GM18873 (cell line): Measurements from ENCODE around the gene SIMC1.
"Not testable (repeated sequence)": the region's sequence is repeated elsewhere in the genome, so short reads cannot be mapped to it uniquely, and the experiment has no call there.

Experiments used
- ATAC-seq: cut with Tn5 transposase; IDR thresholded peaks from one replicate; pipeline ENCODE4 v1.9.1; 2021; ENCODE audit warnings: mild to moderate bottlenecking, moderate library complexity, moderate number of reproducible peaks; ENCODE audit not compliant: unreplicated experiment, low FRiP score

SIMC1 gene

DNA sequence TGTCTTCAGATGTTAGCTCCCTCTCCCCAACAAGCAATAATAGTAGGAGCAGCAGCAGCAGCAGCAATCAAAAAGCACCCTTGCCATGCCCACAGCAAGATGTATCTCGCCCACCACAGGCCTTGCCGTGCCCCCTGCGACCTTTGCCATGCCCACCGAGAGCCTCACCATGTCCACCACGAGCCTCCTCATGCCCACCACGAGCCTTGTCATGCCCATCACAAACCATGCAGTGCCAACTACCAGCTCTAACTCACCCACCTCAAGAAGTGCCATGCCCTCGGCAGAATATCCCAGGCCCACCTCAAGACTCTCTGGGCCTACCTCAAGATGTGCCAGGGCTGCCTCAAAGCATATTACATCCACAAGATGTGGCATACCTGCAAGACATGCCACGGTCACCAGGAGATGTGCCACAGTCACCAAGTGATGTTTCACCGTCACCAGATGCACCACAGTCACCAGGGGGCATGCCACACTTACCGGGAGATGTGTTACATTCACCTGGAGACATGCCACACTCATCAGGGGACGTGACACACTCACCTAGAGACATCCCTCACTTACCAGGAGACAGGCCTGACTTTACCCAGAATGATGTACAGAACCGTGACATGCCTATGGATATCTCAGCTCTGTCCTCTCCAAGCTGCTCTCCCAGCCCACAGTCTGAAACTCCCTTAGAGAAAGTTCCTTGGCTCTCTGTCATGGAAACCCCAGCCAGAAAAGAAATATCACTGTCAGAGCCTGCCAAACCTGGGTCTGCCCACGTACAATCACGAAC is 52.0 kb downstream of the SIMC1 start:
- not testable (repeated sequence) for ATAC-seq

DNA sequence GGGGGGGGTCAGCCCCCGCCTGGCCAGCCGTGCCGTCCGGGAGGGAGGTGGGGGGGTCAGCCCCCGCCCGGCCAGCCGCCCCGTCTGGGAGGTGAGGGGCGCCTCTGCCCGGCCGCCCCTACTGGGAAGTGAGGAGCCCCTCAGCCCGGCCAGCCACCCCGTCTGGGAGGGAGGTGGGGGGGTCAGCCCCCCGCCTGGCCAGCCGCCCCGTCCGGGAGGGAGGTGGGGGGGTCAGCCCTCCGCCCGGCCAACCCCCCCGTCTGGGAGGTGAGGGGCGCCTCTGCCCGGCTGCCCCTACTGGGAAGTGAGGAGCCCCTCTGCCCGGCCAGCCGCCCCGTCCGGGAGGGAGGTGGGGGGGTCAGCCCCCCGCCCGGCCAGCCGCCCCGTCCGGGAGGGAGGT is 67.1 kb downstream of the SIMC1 start:
- not testable (repeated sequence) for ATAC-seq

DNA sequence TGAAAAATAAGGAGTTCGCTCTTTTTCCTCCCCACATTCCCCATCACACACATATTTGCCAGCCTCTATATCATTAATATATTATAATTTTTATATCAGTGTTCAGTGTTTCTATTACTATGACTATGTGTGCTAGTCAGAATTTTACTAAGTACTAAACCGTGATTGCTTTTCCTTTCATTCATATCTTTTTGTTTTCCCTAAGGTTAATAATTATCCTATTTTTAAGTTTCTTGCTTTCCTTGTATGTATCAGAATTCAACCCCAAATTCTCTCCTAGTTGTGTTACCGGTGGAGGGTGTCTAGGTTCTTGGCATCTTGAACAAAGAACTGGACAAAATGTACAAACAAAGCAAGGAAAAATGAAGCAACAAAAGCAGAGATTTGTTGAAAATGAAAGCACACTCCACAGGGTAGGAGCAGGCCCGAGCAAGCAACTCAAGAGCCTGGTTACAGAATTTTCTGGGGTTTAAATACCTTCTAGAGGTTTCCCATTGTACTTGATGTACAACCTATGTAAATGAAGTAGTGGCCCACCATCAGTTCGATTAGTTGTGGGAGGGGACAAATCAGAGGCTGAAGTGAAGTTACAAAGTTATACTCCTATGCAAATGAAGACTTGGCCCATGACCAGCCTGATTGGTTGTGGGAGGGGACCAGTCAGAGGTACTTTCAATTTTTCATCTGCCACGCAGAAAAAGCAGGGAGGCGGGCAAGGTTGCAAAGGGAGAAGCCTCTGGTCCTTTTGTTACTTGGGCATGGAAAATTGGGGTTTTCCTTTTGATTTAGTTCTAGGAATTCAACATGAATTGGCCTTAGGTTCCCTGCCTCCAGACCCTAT is 79.5 kb downstream of the SIMC1 start:
- ATAC-seq, result no peak

DNA sequence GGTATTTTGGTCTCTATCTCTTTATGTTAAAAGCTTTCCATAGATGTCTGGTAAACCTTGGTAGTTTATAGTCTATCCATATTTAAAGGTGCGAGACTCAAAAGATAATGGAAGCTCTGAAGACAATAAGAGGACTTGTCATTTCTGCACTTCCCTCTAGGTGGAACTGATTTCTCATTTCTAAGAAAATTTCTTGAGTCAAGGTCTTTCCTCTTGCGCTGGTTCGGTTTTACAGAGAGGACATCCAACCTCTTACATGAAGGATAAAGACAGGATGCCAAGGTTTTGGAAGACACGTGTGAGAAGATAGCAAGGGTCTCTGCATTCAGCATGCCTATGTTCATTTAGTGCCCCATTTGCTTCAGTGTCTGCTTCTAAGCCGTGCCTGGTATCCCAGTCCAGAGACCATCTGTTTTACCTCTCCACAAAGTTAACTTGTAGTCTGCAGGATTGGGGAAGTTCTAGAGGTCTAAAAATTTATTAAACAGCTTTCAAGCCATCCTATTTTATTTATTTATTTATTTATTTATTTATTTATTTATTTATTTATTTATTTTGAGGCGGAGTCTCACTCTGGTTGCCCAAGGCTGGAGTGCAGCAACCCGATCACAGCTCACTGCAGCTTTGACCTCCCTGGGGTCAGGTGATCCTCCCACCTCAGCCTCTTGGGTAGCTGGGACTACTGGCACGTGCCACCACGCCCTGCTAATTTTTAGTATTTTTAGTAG is 81.8 kb downstream of the SIMC1 start:
- no peak for ATAC-seq

DNA sequence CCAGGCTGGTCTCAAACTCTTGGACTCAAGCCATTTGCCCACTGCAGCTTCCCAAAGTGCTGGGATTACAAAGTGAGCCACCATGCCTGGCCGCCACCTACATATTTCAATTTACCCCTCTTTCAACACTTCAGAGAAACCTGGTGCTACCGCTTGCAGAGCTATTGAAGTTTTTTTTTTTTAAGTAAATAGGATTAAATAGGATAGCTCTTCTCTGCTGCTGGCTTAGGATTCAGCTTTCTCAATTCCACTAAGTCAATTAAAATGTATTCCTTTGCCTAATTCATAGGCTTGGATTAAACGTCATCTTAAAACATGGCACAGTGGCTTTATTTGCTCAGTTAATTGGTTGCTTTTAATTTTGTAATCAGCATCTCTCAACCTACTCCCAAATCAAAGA is 82.4 kb downstream of the SIMC1 start:
- ATAC-seq, result no peak

DNA sequence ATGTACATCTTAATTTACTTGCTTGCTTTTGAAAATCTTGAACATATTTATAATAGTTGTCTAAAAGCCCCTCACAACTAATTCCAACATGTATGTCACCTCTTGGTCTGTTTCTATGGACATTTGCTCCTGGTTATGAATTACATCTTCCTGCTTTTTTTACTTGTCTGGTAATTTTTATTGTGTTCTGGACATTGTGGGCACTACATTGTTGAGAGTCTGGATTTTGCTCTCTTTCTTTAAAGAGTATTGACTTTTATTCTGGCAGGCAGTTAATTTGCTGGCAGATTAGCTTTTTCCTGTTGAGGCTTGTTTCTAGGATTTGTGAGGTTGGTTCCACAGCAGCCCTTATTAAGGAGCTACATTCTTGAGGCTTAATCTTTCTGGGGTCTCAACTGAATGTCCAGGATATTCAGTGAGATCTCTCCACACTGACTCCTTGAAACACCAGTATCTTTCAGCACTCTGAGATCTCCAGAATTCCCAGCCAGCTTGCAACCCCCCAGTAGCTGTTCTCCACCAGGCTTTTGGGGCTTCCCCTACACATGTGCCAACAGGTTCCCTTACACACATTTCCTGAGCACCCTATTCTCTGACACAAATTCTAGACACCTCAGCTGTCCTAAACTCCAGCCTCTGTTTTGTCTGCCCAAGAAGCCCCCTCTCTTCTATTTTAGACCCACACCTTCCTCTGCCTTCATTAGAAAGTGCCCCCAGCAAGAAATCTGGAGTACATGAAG is 96.0 kb downstream of the SIMC1 start:
- no peak for ATAC-seq

DNA sequence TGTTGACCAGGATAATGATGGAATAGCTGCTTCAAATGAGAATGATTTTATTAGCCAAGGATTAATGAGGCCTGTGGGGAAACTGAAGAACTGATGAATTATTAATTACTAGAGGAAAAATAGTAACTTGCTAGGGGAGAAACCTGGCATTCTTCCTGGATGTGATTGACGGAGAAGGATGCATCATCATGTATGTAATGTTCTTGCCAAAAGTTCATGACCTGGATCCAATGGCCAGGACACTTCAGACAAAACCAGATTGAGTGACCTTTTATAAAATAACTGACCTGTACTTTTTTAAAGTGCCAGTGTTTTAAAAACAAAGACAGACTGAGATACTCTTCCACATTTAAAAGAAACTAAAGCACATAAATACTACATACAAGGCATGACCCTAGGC is 99.7 kb downstream of the SIMC1 start:
- no peak for ATAC-seq

DNA sequence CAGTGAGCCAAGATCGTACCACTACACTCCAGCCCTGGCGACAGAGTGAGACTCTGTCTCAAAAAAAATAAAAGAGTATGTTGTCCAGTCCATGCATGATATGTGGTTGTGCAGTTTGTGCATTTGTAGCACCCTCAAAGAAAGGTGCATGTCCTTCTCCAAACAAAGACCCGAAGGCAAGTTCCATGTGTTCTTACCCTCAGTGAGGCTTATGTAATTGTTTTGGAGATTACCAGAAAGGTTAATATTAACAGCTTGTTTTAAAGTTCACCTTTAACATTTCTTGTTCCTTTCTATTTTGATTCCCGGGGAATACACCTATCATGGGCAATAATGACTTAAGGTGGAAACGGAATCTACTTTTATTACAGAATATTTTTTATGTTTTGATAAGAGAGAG is 101.1 kb downstream of the SIMC1 start:
- no peak for ATAC-seq

DNA sequence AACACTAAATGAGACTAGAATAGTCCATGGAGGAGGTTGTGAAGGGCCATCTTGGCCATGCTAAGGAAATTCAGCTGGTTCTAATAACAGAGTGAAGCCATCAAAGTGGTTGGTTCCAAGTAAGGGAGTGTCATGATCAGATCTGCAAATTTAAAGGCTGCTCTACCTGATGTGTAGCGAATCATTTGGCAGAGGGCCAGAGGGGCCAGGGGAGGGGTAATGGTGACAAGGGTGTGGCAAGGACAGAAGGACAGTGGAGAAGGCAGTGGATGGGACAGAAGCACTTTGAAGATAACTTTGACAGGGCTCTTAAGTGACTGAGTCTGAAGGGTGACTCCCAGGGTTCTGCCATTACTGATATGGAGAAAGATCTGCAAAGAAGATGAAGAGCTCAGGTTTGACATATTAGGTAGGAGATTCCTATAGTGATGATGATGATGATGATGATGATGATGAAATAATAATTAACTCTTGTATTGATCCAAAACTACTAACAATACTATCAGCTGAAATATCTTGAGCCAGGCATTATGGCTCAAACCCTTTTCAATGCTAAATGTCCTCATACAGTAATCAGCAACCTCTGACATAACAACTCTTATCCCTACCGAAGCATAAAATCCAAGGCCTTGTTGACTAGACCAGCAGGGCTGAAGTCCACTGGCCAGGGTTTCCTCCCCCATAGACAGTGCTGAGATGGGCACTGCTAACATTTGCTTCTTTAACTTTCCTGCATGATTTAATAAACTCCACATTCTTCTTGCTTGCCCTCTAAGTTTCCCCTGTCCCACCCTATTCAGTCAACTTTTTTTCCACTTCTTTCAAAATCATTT is 103.3 kb downstream of the SIMC1 start:
- no peak for ATAC-seq

DNA sequence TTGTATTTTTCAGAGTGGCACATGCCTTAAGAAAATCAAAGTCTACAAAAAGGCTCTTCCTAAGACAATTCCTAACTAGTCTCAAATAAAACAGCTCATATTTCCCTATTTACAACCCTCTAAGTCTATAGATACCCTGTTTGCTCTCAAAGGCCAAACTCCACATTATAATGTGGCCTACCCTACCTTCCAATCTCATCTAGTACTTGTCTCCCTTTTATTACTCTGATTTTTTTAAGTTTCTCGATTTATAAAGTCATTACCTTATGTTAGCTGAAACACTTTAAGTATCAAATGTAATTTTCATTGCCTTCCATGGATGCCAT is 103.9 kb downstream of the SIMC1 start:
- ATAC-seq, result no peak

DNA sequence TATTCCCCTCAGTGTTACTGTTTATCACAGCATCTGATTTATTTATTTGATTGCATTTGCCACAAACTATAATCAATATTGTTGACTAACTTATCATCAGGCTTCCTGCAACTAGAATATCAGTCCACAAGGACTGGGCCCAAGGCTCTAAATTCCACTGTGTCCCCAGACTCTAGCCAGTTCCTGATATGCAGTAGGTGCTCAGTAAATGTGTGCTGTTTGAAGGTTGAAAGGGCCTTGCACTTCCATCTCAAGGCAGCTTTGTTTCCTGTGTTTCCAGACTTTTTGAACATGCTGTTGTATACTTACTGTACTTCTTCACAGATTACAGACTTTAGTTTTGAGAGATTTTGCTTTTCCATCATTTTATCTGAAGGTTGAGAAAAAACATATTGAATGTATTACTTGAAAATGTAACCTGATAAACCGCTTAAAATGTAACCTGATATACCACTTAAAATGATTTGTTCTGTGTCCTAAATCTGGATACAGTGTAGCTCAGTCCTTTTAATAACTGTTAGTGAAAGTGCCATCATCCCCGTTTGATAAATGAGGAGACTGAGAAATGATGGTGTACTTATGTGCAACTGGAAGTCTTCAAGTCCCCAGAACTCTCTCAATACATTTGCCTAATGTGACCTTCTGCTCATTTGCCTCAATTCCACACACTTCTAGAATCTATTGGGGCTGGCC is 104.7 kb downstream of the SIMC1 start:
- no peak for ATAC-seq

DNA sequence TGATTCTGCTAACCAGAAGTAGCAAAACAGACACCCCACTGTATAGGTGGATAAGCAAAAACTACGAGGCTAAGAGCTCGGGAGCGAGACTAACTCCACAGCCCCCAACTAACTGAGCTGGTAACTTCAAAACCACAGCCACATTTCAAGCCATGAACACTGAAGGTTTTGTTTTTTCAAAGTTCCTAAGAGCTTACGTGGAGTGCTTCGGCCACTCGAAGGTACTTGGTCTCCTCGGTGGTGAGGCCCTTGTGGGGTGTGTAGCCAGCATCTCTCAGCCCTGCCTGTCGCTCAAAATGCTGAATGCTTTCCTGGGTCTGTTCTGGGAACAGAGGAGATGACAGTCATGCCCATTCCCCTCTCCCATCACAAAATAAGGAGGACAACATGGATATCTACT is 112.2 kb downstream of the SIMC1 start:
- no peak for ATAC-seq

DNA sequence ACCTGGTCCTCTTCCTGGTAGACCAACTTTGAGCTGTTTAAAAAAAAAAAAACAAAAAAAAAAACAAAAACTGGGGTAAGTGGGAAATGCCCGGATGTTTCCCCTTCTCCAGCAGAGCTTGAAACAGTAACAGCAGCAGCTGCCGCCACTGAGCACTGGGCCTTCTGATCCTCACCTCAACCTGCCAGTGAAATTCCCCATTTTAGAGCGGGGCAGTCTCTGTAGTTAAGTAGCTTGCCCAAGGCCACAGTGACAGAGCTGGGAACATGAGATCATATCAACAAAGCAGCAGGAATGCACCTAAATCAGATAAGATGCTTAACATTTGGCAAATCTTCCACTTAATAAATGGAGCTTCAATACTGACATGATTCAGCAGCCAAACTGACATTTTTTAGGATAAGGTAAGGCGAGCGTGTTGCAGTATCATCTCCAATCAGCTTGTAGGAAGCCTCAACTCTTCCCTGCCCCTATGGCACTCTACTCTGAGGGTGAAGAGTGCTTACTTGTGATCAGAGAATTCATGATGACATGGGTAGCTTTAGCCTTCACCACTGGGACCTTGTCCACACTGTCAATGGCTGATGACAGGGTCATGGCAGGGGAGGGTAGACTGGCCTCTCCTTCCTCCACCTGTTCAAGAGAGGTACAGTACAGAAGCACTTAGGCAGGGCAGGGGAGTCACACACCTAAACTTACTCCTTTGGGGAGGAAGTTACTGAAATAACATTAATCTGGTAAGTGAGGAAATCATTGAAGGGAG is 114.1 kb downstream of the SIMC1 start:
- no peak for ATAC-seq

DNA sequence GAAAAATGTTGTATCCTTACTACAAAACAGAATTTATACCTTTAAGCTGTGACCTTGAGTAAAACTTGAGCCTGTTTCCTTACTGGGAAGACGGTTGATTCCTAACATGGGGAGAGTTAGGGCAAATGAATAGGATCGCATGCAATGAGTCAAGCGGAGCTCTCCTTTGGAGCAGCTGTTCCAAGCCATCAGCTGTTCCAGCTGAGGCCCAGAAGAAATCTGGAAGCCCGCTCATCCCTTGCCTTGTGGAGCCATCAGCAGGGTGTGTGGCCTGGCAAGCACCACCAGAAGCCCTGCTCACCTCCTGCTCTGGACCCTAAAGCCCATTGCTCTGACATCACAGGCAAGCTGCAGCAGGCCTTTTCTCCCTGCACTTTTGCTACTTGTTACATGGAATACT is 115.3 kb downstream of the SIMC1 start:
- no peak for ATAC-seq

DNA sequence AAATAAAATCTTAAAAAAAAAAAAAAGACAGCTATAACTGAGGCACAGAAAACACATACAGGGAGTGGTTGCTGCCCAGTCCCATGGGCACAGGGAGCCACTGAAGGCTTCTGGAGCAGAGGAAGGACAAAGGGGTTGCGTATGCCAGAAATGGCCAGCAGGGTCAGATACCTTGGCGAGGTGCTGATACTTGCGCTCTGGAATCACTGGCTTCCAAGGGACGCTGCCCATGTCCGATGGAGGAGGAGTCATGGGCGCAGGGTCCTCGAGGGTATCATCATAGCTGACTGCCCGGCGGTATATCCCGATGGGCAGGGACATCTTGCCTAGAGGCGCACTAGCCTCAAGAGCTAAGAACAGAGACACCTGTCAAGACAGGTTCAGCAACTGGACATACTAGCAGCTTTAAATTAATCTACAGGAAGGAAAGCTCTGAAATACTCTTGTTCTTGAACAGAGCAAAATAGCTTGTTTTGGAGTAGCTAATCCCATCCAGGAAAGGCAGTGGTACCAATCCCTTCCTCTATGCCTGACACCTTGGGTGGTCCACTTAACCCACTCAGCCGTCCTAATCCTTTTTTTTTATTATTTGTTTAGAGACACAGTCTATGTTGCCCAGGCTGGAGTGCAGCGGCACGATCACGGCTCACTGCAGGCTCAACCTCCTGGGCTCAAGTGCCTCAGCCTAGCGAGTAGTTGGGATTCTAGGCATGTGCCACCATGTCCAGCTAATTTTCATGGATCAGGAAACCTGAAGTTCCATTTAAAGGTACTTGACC is 117.4 kb downstream of the SIMC1 start:
- ATAC-seq, result no peak

DNA sequence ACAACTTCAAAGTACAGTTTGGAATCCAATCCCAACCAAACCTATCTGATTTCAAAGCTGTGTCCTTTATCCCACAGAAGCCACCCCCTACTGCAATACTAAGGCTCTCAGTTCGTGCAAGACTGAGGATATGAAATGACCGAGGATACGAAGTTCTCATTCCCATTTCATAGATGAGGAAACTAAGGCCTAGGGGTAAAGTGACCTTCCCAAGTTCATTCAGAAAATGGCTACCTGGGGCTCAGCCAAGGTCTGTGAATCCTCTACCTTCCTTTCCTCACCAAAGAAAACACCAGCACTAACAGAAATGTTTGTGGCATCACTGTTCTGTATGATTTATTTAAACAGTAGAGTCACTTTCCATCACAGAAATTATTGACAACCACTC is 117.9 kb downstream of the SIMC1 start:
- no peak for ATAC-seq

DNA sequence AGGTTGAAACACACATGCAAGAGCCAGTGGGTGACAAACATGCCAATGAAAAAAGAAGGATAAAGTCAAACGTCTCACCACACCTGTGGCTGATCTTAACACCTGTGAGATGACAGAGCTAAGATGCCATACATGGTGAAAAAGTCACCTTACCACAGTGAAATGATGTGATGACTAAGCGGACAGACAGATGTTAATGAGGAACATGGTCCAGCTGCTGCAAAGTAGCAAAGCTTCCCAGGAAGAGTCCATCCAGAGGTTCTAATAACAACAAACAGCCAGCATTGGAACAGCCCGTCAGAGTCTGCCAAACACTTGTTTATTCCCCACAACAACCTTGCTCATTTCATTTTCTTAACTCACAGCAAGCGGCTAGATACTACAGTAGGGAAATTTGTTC is 121.4 kb downstream of the SIMC1 start:
- no peak for ATAC-seq
